Upper lobe of left lung (tissue), 4 donors: ENCODE measurements around the gene ERMAP.
"Not testable (repeated sequence)": the region's sequence is repeated elsewhere in the genome, so short reads cannot be mapped to it uniquely, and the experiment has no call there.

Experiments
- CTCF ChIP-seq, 6 experiments: fragments of 450-650 bp in 4 of 6; fragments of 200-600 bp in 2 of 6; sonication (generic) in 2 of 6; IDR thresholded peaks; one replicate each; pipeline ENCODE4 v1.5.1; 2016 to 2019; ENCODE audit warnings: antibody characterized with exemption in 6 of 6
- EP300 ChIP-seq, 4 donors: sonication (generic); formaldehyde crosslinking; IDR thresholded peaks; one replicate each; pipeline ENCODE4 v1.5.1; 2017; ENCODE audit warnings: antibody characterized with exemption in 4 of 4, control low read depth in 2 of 4

- not testable (repeated sequence) for TF ChIP-seq CTCF, EP300 (IDR thresholded peaks at IDR 0.05)
Observed at GRCh38 chr1:42873108-42873507, 56.2 kb downstream of the ERMAP start.
